H9 (cell line): ENCODE measurements around the gene ADAMTS6. TPM values are rescaled to one million over a fixed set of nuclear protein-coding genes. Genes with fewer than 3 reads are reported as not detected.
A peak's percentile ranks its signal among the peaks of the same experiment; 100 is the strongest.

ENCODE experiments used
- DNase-seq: peaks from one replicate; pipeline ENCODE4 v3.0.0-alpha.2; 2017
- H2AFZ ChIP-seq: one replicate; pipeline ENCODE4 v1.6.1; 2013; ENCODE audit warnings: mild to moderate bottlenecking, low read length, control low read depth, moderate library complexity
- H2AK5ac ChIP-seq: 2 replicates; pipeline ENCODE4 v1.6.1; 2013; ENCODE audit warnings: low read length, control low read depth, mixed read lengths; ENCODE audit not compliant: insufficient read length
- H2BK120ac ChIP-seq: one replicate; pipeline ENCODE4 v1.6.1; 2013; ENCODE audit warnings: low read depth, mild to moderate bottlenecking, low read length, control low read depth, inconsistent platforms; ENCODE audit not compliant: poor library complexity, severe bottlenecking
- H2BK12ac ChIP-seq: 2 replicates; pipeline ENCODE4 v1.6.1; 2013; ENCODE audit warnings: low read length, control low read depth, mixed read lengths, low read depth; ENCODE audit not compliant: insufficient read length
- H2BK15ac ChIP-seq: 2 replicates; pipeline ENCODE4 v1.6.1; 2013; ENCODE audit warnings: low read depth, low read length, control low read depth
- H2BK20ac ChIP-seq: one replicate; pipeline ENCODE4 v1.6.1; 2013; ENCODE audit warnings: low read depth, mild to moderate bottlenecking, low read length, control low read depth, inconsistent platforms; ENCODE audit not compliant: poor library complexity, severe bottlenecking
- H2BK5ac ChIP-seq: 2 replicates; pipeline ENCODE4 v1.6.1; 2013; ENCODE audit warnings: low read length, control low read depth, mixed read lengths; ENCODE audit not compliant: insufficient read length
- H3K14ac ChIP-seq: 2 replicates; pipeline ENCODE4 v1.6.1; 2013; ENCODE audit warnings: low read length, control low read depth; ENCODE audit not compliant: insufficient read depth
- H3K18ac ChIP-seq: 2 replicates; pipeline ENCODE4 v1.6.1; 2013; ENCODE audit warnings: low read depth, mild to moderate bottlenecking, mixed read lengths, low read length, control low read depth; ENCODE audit not compliant: insufficient read length
- H3K23ac ChIP-seq: 2 replicates; pipeline ENCODE4 v1.6.1; 2013; ENCODE audit warnings: low read length, control low read depth, mixed read lengths, low read depth; ENCODE audit not compliant: insufficient read length
- H3K23me2 ChIP-seq: 2 replicates; pipeline ENCODE4 v1.6.1; 2013; ENCODE audit warnings: low read depth, mild to moderate bottlenecking, mixed read lengths, low read length, control low read depth; ENCODE audit not compliant: insufficient read length, poor library complexity, severe bottlenecking
- H3K27ac ChIP-seq: 2 replicates; pipeline ENCODE4 v1.5.1; 2013; ENCODE audit warnings: low read length, control low read depth, mixed read lengths, low read depth; ENCODE audit not compliant: insufficient read length
- H3K27me3 ChIP-seq: 2 replicates; pipeline ENCODE4 v1.6.1; 2013; ENCODE audit warnings: low read length, control low read depth, inconsistent platforms; ENCODE audit not compliant: insufficient read depth
- H3K4ac ChIP-seq: 2 replicates; pipeline ENCODE4 v1.6.1; 2013; ENCODE audit warnings: low read depth, mild to moderate bottlenecking, control low read depth, inconsistent platforms, low read length, moderate library complexity
- H3K4me1 ChIP-seq: 2 replicates; pipeline ENCODE4 v1.6.1; 2013; ENCODE audit warnings: low read length, control low read depth, inconsistent platforms; ENCODE audit not compliant: insufficient read depth
- H3K4me2 ChIP-seq: 2 replicates; pipeline ENCODE4 v1.6.1; 2013; ENCODE audit warnings: low read length, control low read depth, mixed read lengths; ENCODE audit not compliant: insufficient read length, insufficient read depth
- H3K56ac ChIP-seq: 2 replicates; pipeline ENCODE4 v1.6.1; 2013; ENCODE audit warnings: low read depth, mild to moderate bottlenecking, mixed read lengths, low read length, control low read depth; ENCODE audit not compliant: insufficient read length
- H3K79me1 ChIP-seq: 2 replicates; pipeline ENCODE4 v1.6.1; 2013; ENCODE audit warnings: low read depth, mild to moderate bottlenecking, moderate library complexity, low read length, control low read depth, inconsistent platforms; ENCODE audit not compliant: insufficient read depth, poor library complexity, severe bottlenecking
- H3K79me2 ChIP-seq: 2 replicates; pipeline ENCODE4 v1.6.1; 2013; ENCODE audit warnings: low read length, control low read depth, inconsistent platforms; ENCODE audit not compliant: insufficient read depth
- H3K9ac ChIP-seq: 2 replicates; pipeline ENCODE4 v1.6.1; 2013; ENCODE audit warnings: low read length, control low read depth, mixed read lengths; ENCODE audit not compliant: insufficient read length; ENCODE audit errors: extremely low read depth
- H3K9me3 ChIP-seq: one replicate; pipeline ENCODE4 v1.6.1; 2013; ENCODE audit warnings: low read depth, low read length, inconsistent platforms; ENCODE audit not compliant: control insufficient read depth
- H3T11ph ChIP-seq: one replicate; pipeline ENCODE4 v1.6.1; 2013; ENCODE audit warnings: mild to moderate bottlenecking, low read length, control low read depth, inconsistent platforms
- H4K20me1 ChIP-seq: one replicate; pipeline ENCODE4 v1.6.1; 2013; ENCODE audit not compliant: control insufficient read depth, insufficient read length, insufficient read depth
- H4K5ac ChIP-seq: 2 replicates; pipeline ENCODE4 v1.6.1; 2013; ENCODE audit warnings: low read depth, mild to moderate bottlenecking, mixed read lengths, low read length, control low read depth; ENCODE audit not compliant: insufficient read length
- H4K8ac ChIP-seq: replicated peaks from 2 replicates; pipeline ENCODE4 v1.6.1; 2013; ENCODE audit warnings: low read length, control low read depth, mixed read lengths, low read depth; ENCODE audit not compliant: insufficient read length
- H4K91ac ChIP-seq: 2 replicates; pipeline ENCODE4 v1.6.1; 2013; ENCODE audit warnings: low read depth, mild to moderate bottlenecking, moderate library complexity, mixed read lengths, low read length, control low read depth; ENCODE audit not compliant: insufficient read length
- H3K27ac Mint-ChIP-seq, 3 experiments: 2 replicates in 2 of 3; 3 replicates in 1 of 3; pipeline ENCODE4 v1.8.0; 2020 to 2021; ENCODE audit warnings: mixed read lengths in 3 of 3, mild to moderate bottlenecking in 1 of 3, moderate library complexity in 1 of 3
- H3K27me3 Mint-ChIP-seq: 2 replicates; pipeline ENCODE4 v1.8.0; 2021; ENCODE audit warnings: low read depth, mild to moderate bottlenecking, moderate library complexity, mixed read lengths
- H3K36me3 Mint-ChIP-seq, 3 experiments: 2 replicates in 2 of 3; 3 replicates in 1 of 3; pipeline ENCODE4 v1.8.0; 2020 to 2021; ENCODE audit warnings: low read depth in 3 of 3, mixed read lengths in 3 of 3; ENCODE audit not compliant: insufficient read depth in 1 of 3
- H3K4me1 Mint-ChIP-seq, 2 experiments: 2 replicates each; pipeline ENCODE4 v1.8.0; 2020; ENCODE audit warnings: mixed read lengths in 2 of 2
- H3K4me3 Mint-ChIP-seq, 2 experiments: 2 replicates in 1 of 2; 3 replicates in 1 of 2; pipeline ENCODE4 v1.8.0; 2020 to 2021; ENCODE audit warnings: mild to moderate bottlenecking in 2 of 2, mixed read lengths in 2 of 2, moderate library complexity in 1 of 2
- H3K9me3 Mint-ChIP-seq, 2 experiments: 2 replicates in 1 of 2; 3 replicates in 1 of 2; pipeline ENCODE4 v1.8.0; 2020; ENCODE audit warnings: mild to moderate bottlenecking in 2 of 2, mixed read lengths in 2 of 2, moderate library complexity in 1 of 2
- WGBS: extraction: QIAGEN DNeasy Blood & Tissue Kit; methylation state at CpG from one replicate; pipeline ENCODE4 v1.1.7; 2013; ENCODE audit warnings: missing lambda C conversion rate, low lambda C conversion rate, mixed read lengths; ENCODE audit not compliant: insufficient read length; ENCODE audit errors: extremely low coverage; 5-methylcytosine and 5-hydroxymethylcytosine counted together
- total RNA-seq: library from RNA; stranded (reverse); gene quantifications from 2 replicates; pipeline ENCODE4 v1.2.1, GENCODE V29; 2021
- TF ChIP-seq, protein P1 (sequence below): fragments of 200-600 bp; sonication (generic); conservative IDR thresholded peaks from 3 replicates; pipeline ENCODE4 v1.8.0; 2021; ENCODE audit warnings: antibody characterized with exemption, mild to moderate bottlenecking

The ADAMTS6 gene
- total RNA-seq, 1 experiment from 2014 or later = 0.33 TPM

DNA sequence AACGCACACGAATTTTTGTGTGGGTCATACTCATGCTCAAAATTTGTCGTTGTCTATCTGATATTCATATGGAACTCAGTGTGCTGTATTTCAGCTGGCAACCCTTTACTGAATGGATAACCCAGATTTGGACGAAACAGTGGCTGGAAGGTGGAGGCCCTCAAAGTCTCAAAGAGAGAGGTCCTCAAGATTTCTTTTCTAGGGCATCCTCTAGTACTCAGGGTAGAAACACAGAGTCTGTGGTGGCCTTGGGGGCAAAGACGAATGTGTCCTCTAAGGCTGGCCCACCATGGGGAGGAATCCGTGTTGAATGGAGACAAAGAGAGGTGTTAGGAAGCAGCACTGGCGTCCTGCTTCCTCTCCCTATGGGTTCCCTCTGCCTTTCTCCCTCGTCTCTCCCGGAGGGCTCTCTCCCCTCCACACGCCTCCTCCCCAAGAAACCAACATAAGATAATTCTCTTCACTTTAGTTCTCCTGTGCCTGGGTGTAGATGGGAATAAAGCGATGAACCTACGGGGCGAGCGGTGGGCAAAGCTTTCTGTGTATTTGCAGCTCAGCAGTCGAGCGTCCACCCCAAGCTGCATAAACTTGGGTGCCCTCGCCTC is 379.2 kb downstream of the ADAMTS6 start:
- WGBS = no CpG with 5 or more reads among the region's 17 CpGs
- Histone ChIP-seq H3K27me3 (no peaks in the 10 kb centered on the region), H3T11ph (no peak overlapping the region), H3K27ac (no peak overlapping the region), H3K4me1 (peaks cover 8% of the 10 kb centered on the region; the same call in 1 of the 2 replicates), H4K5ac (no peak overlapping the region), H3K79me2 (no peaks in the 10 kb centered on the region), H2BK120ac (no peak overlapping the region), H4K8ac (no peak overlapping the region), H3K9ac (peak overlapping the region; percentile 32), H2BK15ac (no peak overlapping the region), H3K23me2 (no peaks in the 10 kb centered on the region), H3K79me1 (no peaks in the 10 kb centered on the region), H2BK5ac (no peak overlapping the region), H3K4me2 (peak overlapping the region; percentile 38), H4K91ac (no peak overlapping the region), H3K56ac (no peak overlapping the region), H2AK5ac (no peak overlapping the region), H2AFZ (no peak overlapping the region), H3K9me3 (no peaks in the 10 kb centered on the region), H2BK12ac (peak overlapping the region; percentile 15), H3K23ac (no peak overlapping the region), H3K18ac (peak overlapping the region; percentile 93), H4K20me1 (no peaks in the 10 kb centered on the region), H3K4ac (no peak overlapping the region), H2BK20ac (no peak overlapping the region), H3K14ac (peak overlapping the region; percentile 98)
- Mint-ChIP-seq H3K4me1 (peaks cover 25 to 27% of the 10 kb centered on the region in 2 experiments), H3K36me3 (no peaks in the 10 kb centered on the region; a peak in 1 of 7 replicates), H3K9me3 (no peaks in the 10 kb centered on the region), H3K4me3 (no peak overlapping the region), H3K27ac (peak overlapping the region in 1 of 3 experiments; percentile 40; a peak in 1 of 7 replicates), H3K27me3 (no peaks in the 10 kb centered on the region; the same call in 1 of the 2 replicates)
- peak; percentile 40 for DNase-seq
- TF ChIP-seq, protein P1, sequence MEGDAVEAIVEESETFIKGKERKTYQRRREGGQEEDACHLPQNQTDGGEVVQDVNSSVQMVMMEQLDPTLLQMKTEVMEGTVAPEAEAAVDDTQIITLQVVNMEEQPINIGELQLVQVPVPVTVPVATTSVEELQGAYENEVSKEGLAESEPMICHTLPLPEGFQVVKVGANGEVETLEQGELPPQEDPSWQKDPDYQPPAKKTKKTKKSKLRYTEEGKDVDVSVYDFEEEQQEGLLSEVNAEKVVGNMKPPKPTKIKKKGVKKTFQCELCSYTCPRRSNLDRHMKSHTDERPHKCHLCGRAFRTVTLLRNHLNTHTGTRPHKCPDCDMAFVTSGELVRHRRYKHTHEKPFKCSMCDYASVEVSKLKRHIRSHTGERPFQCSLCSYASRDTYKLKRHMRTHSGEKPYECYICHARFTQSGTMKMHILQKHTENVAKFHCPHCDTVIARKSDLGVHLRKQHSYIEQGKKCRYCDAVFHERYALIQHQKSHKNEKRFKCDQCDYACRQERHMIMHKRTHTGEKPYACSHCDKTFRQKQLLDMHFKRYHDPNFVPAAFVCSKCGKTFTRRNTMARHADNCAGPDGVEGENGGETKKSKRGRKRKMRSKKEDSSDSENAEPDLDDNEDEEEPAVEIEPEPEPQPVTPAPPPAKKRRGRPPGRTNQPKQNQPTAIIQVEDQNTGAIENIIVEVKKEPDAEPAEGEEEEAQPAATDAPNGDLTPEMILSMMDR = no peak
